ENCODE data around the gene MPHOSPH9. TPM values are rescaled to one million over a fixed set of nuclear protein-coding genes. Genes with fewer than 3 reads are reported as not detected.

The MPHOSPH9 gene
- total RNA-seq, 1 donor = 42.7 TPM

- Histone ChIP-seq H3K4me3 (ENCODE audit: insufficient read depth, low read length) (no peak overlapping the region), H3K27ac (ENCODE audit: low read depth, low read length) (no peak overlapping the region), H3K4me2 (ENCODE audit: insufficient read depth, low read length) (no peak overlapping the region), H4K20me1 (ENCODE audit: insufficient read depth, low read length) (no peaks in the 10 kb centered on the region), H3K36me3 (ENCODE audit: insufficient read depth, low read length) (peaks cover 5% of the 10 kb centered on the region), H3K79me2 (ENCODE audit: insufficient read depth, low read length) (peaks cover 52% of the 10 kb centered on the region), H3K27me3 (ENCODE audit: insufficient read depth, low read length) (no peaks in the 10 kb centered on the region), H3K9me3 (ENCODE audit: low read depth, low read length) (no peaks in the 10 kb centered on the region), H2AFZ (ENCODE audit: low read length) (no peak overlapping the region), H3K4me1 (ENCODE audit: insufficient read depth, low read length) (peaks cover 15% of the 10 kb centered on the region)
- TF ChIP-seq CTCF (IDR thresholded peaks at IDR 0.05; ENCODE audit: extremely low read depth, low read depth, low read length) = no peak
- DNase-seq (ENCODE audit: insufficient read length, low spot score, missing footprints) = no peak
Observed at GRCh38 chr12:123238330-123238682, 5.4 kb upstream of the MPHOSPH9 start.

GRCh38 chr12:123237646-123238329, 4.8 kb upstream of the MPHOSPH9 start:
- H3K27me3 ChIP-seq (ENCODE audit: insufficient read depth, low read length) = no peaks in the 10 kb centered on the region
- TF ChIP-seq CTCF (IDR thresholded peaks at IDR 0.05; ENCODE audit: extremely low read depth, low read depth, low read length) = peak; percentile 84
- no peak overlapping the region for H3K4me3 ChIP-seq (ENCODE audit: insufficient read depth, low read length)
- peaks cover 53% of the 10 kb centered on the region for H3K79me2 ChIP-seq (ENCODE audit: insufficient read depth, low read length)
- peak overlapping the region; percentile 35 for H3K27ac ChIP-seq (ENCODE audit: low read depth, low read length)
- H3K4me1 ChIP-seq (ENCODE audit: insufficient read depth, low read length) = peaks cover 15% of the 10 kb centered on the region
- peak; percentile 92 for DNase-seq (ENCODE audit: insufficient read length, low spot score, missing footprints)
- H3K4me2 ChIP-seq (ENCODE audit: insufficient read depth, low read length) = no peak overlapping the region
- H3K36me3 ChIP-seq (ENCODE audit: insufficient read depth, low read length) = peaks cover 3% of the 10 kb centered on the region
- no peaks in the 10 kb centered on the region for H4K20me1 ChIP-seq (ENCODE audit: insufficient read depth, low read length)
- H3K9me3 ChIP-seq (ENCODE audit: low read depth, low read length) = no peaks in the 10 kb centered on the region
- H2AFZ ChIP-seq (ENCODE audit: low read length) = no peak overlapping the region

- Histone ChIP-seq H3K27ac (ENCODE audit: low read depth, low read length) (peak overlapping the region; percentile 69), H3K36me3 (ENCODE audit: insufficient read depth, low read length) (no peaks in the 10 kb centered on the region), H3K27me3 (ENCODE audit: insufficient read depth, low read length) (no peaks in the 10 kb centered on the region), H3K9me3 (ENCODE audit: low read depth, low read length) (no peaks in the 10 kb centered on the region), H3K4me1 (ENCODE audit: insufficient read depth, low read length) (peaks cover 20% of the 10 kb centered on the region), H4K20me1 (ENCODE audit: insufficient read depth, low read length) (no peaks in the 10 kb centered on the region), H3K4me2 (ENCODE audit: insufficient read depth, low read length) (peak overlapping the region; percentile 97), H3K4me3 (ENCODE audit: insufficient read depth, low read length) (peak overlapping the region; percentile 92), H2AFZ (ENCODE audit: low read length) (peak overlapping the region; percentile 88), H3K79me2 (ENCODE audit: insufficient read depth, low read length) (peaks cover 70% of the 10 kb centered on the region)
- DNase-seq (ENCODE audit: insufficient read length, low spot score, missing footprints) = peak; percentile 41
- TF ChIP-seq CTCF (IDR thresholded peaks at IDR 0.05; ENCODE audit: extremely low read depth, low read depth, low read length) = no peak
Observed at GRCh38 chr12:123233505-123234308, 766 bp upstream of the MPHOSPH9 start.

GRCh38 chr12:123232472-123232806, 502 bp downstream of the MPHOSPH9 start:
- Histone ChIP-seq H3K4me1 (ENCODE audit: insufficient read depth, low read length) (peaks cover 20% of the 10 kb centered on the region), H3K27ac (ENCODE audit: low read depth, low read length) (peak overlapping the region; percentile 65), H3K9me3 (ENCODE audit: low read depth, low read length) (no peaks in the 10 kb centered on the region), H3K4me2 (ENCODE audit: insufficient read depth, low read length) (peak overlapping the region; percentile 91), H4K20me1 (ENCODE audit: insufficient read depth, low read length) (no peaks in the 10 kb centered on the region), H3K27me3 (ENCODE audit: insufficient read depth, low read length) (no peaks in the 10 kb centered on the region), H3K79me2 (ENCODE audit: insufficient read depth, low read length) (peaks cover 76% of the 10 kb centered on the region), H3K36me3 (ENCODE audit: insufficient read depth, low read length) (no peaks in the 10 kb centered on the region), H3K4me3 (ENCODE audit: insufficient read depth, low read length) (peak overlapping the region; percentile 92), H2AFZ (ENCODE audit: low read length) (peak overlapping the region; percentile 87)
- TF ChIP-seq CTCF (IDR thresholded peaks at IDR 0.05; ENCODE audit: extremely low read depth, low read depth, low read length) = no peak
- peak; percentile 81 for DNase-seq (ENCODE audit: insufficient read length, low spot score, missing footprints)
